Stimulated activated CD4-positive, alpha-beta T cell treated with anti-CD3 and anti-CD28 coated beads, TNF-alpha, amount 100 ng/mL, for 1 hour (primary cell): ENCODE data around the gene AXL.

Experiments
- DNase-seq, 3 donors: peaks; one replicate each; pipeline ENCODE4 v3.0.0-alpha.2; 2020; ENCODE audit warnings: low read depth in 3 of 3, low spot score in 1 of 3

Gene AXL

GRCh38 chr19:41307090-41307875 is 88.3 kb downstream of the AXL start:
- no peak for DNase-seq

GRCh38 chr19:41307954-41308449 is 89.0 kb downstream of the AXL start:
- no peak for DNase-seq

GRCh38 chr19:41308450-41309179 is 89.6 kb downstream of the AXL start:
- DNase-seq = peak; percentile 81 to 97 (median 88)

- no peak for DNase-seq
Observed at GRCh38 chr19:41309180-41310032, 90.4 kb downstream of the AXL start.

- DNase-seq = peak; percentile 81 to 84 (median 81)
Observed at GRCh38 chr19:41310033-41310831, 91.2 kb downstream of the AXL start, which contains the start of gene CCDC97. Gene CCDC97 (plus strand): TSS chr19:41310172. CDS start chr19:41310311, 139 bp downstream.

- no peak for DNase-seq
Observed at GRCh38 chr19:41311072-41311471, 92.0 kb downstream of the AXL start.
